SK-N-SH treated with all-trans-retinoic acid at 6 μM for 48 hours (cell line): ENCODE measurements around the gene C1orf115.
A peak's percentile ranks its signal among the peaks of the same experiment; 100 is the strongest.

Experiments used
- ATAC-seq: fragments of 200-7000 bp; cut with Tn5 transposase; 3 replicates; pipeline ENCODE4 v1.9.1; 2020; ENCODE audit warnings: mild to moderate bottlenecking, moderate library complexity
- ARNTL ChIP-seq: fragments of 450-650 bp; formaldehyde crosslinking; IDR thresholded peaks from 2 replicates; pipeline ENCODE4 v1.5.0; 2020; ENCODE audit warnings: low read depth, mild to moderate bottlenecking, moderate library complexity, borderline replicate concordance
- CSDC2 ChIP-seq: fragments of 250-450 bp; sonication (Bioruptor Pico); IDR thresholded peaks from 2 replicates; pipeline ENCODE4 v1.5.0; 2020; ENCODE audit warnings: mild to moderate bottlenecking, moderate library complexity
- CSRNP3 ChIP-seq: fragments of 250-450 bp; sonication (Bioruptor Pico); IDR thresholded peaks from 2 replicates; pipeline ENCODE4 v1.5.1; 2021; ENCODE audit warnings: mild to moderate bottlenecking, moderate library complexity
- OSR1 ChIP-seq: fragments of 250-450 bp; sonication (Bioruptor Pico); IDR thresholded peaks from 2 replicates; pipeline ENCODE4 v1.8.0; 2022; ENCODE audit warnings: moderate library complexity, mild to moderate bottlenecking, inconsistent platforms
- PPARA ChIP-seq: fragments of 250-450 bp; sonication (Bioruptor Pico); IDR thresholded peaks from 2 replicates; pipeline ENCODE4 v1.5.0; 2020; ENCODE audit warnings: mild to moderate bottlenecking, borderline replicate concordance
- RARB ChIP-seq: fragments of 250-450 bp; sonication (Bioruptor Pico); IDR thresholded peaks from 2 replicates; pipeline ENCODE4 v1.8.0; 2021; ENCODE audit warnings: mild to moderate bottlenecking, moderate library complexity
- SNAI2 ChIP-seq: fragments of 250-450 bp; sonication (Bioruptor Pico); IDR thresholded peaks from 2 replicates; pipeline ENCODE4 v1.5.0; 2020; ENCODE audit warnings: mild to moderate bottlenecking, moderate library complexity
- TOX ChIP-seq: fragments of 250-450 bp; sonication (Bioruptor Pico); IDR thresholded peaks from 2 replicates; pipeline ENCODE4 v1.8.0; 2021; ENCODE audit warnings: mild to moderate bottlenecking, moderate library complexity, borderline replicate concordance
- ZFP3 ChIP-seq: fragments of 250-450 bp; sonication (Bioruptor Pico); IDR thresholded peaks from 2 replicates; pipeline ENCODE4 v1.5.0; 2020; ENCODE audit warnings: mild to moderate bottlenecking, moderate library complexity
- ZFP30 ChIP-seq: fragments of 450-650 bp; formaldehyde crosslinking; IDR thresholded peaks from 2 replicates; pipeline ENCODE4 v1.5.0; 2022; ENCODE audit warnings: mild to moderate bottlenecking, moderate library complexity
- ZNF70 ChIP-seq: fragments of 450-650 bp; formaldehyde crosslinking; IDR thresholded peaks from 2 replicates; pipeline ENCODE4 v1.5.0; 2020; ENCODE audit warnings: mild to moderate bottlenecking, moderate library complexity
- ZNF8 ChIP-seq: fragments of 450-650 bp; formaldehyde crosslinking; IDR thresholded peaks from 2 replicates; pipeline ENCODE4 v1.5.0; 2020; ENCODE audit warnings: mild to moderate bottlenecking, moderate library complexity
- TF ChIP-seq, protein P1 (sequence below): fragments of 250-450 bp; sonication (Bioruptor Pico); IDR thresholded peaks from 2 replicates; pipeline ENCODE4 v1.8.0; 2021; ENCODE audit warnings: low read depth, mild to moderate bottlenecking, moderate library complexity, borderline replicate concordance
- TF ChIP-seq, protein P2 (sequence below): fragments of 250-450 bp; sonication (Bioruptor Pico); IDR thresholded peaks from 2 replicates; pipeline ENCODE4 v1.5.0; 2020; ENCODE audit warnings: mild to moderate bottlenecking, moderate library complexity
- TF ChIP-seq, protein P3 (sequence below): fragments of 250-450 bp; sonication (Bioruptor Pico); IDR thresholded peaks from 2 replicates; pipeline ENCODE4 v1.5.1; 2020; ENCODE audit warnings: low read depth, mild to moderate bottlenecking, moderate library complexity

Gene C1orf115

DNA sequence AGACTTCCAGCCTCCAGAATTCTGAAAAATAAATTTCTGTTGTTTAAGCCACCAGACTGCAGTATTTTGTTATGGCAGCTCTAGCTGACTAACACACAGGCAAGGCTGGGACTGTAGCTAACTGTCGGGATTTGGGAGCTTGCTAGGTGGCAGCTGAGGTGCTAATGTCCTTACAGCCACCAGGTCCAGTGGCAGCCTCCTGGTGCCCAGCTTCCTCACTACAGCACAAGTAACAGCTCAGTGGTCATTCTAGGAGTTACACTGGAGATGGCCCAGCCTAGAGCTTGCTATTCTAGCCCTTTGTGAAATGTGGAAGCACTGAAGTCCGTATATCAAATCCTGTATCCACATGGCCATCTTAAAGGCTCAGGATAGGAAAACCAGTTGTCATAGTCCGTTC, 4.3 kb upstream of the C1orf115 start:
- ATAC-seq, result peak; percentile 29; the same call in 2 of the 3 replicates

DNA sequence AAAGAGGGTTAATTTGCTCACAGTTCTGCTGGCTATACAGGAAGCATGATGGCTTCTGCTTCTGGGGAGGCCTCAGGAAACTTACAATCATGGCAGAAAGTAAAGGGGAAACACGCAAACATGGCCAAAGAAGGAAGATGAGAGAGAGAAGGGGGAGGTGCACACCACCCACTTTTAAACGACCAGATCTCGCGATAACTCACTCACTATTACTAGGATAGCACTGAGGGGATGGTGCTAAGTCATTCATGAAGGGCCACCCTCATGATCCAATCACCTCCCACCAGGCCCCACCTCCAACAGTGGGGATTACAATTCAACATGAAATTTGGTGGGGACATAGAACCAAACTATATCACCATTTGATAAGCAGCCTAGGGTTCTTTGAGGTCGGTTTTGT, 2.4 kb upstream of the C1orf115 start:
- TF ChIP-seq ZNF8 (CRISPR knock-in tag), result no peak
- no peak for TF ChIP-seq SNAI2 (CRISPR knock-in tag)
- TF ChIP-seq, protein P1, sequence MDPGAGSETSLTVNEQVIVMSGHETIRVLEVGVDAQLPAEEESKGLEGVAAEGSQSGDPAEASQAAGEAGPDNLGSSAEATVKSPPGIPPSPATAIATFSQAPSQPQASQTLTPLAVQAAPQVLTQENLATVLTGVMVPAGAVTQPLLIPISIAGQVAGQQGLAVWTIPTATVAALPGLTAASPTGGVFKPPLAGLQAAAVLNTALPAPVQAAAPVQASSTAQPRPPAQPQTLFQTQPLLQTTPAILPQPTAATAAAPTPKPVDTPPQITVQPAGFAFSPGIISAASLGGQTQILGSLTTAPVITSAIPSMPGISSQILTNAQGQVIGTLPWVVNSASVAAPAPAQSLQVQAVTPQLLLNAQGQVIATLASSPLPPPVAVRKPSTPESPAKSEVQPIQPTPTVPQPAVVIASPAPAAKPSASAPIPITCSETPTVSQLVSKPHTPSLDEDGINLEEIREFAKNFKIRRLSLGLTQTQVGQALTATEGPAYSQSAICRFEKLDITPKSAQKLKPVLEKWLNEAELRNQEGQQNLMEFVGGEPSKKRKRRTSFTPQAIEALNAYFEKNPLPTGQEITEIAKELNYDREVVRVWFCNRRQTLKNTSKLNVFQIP (CRISPR knock-in tag), result no peak
- no peak for TF ChIP-seq RARB (CRISPR knock-in tag)
- TF ChIP-seq CSRNP3 (CRISPR knock-in tag), result no peak
- no peak for ATAC-seq

More for the DNA sequence above, 4.3 kb upstream of the C1orf115 start:
- TF ChIP-seq SNAI2 (CRISPR knock-in tag) (no peak), ZNF8 (CRISPR knock-in tag) (no peak), CSRNP3 (CRISPR knock-in tag) (no peak), ZNF70 (no peak), OSR1 (CRISPR knock-in tag) (no peak), CSDC2 (CRISPR knock-in tag) (no peak)
- TF ChIP-seq, protein P2, sequence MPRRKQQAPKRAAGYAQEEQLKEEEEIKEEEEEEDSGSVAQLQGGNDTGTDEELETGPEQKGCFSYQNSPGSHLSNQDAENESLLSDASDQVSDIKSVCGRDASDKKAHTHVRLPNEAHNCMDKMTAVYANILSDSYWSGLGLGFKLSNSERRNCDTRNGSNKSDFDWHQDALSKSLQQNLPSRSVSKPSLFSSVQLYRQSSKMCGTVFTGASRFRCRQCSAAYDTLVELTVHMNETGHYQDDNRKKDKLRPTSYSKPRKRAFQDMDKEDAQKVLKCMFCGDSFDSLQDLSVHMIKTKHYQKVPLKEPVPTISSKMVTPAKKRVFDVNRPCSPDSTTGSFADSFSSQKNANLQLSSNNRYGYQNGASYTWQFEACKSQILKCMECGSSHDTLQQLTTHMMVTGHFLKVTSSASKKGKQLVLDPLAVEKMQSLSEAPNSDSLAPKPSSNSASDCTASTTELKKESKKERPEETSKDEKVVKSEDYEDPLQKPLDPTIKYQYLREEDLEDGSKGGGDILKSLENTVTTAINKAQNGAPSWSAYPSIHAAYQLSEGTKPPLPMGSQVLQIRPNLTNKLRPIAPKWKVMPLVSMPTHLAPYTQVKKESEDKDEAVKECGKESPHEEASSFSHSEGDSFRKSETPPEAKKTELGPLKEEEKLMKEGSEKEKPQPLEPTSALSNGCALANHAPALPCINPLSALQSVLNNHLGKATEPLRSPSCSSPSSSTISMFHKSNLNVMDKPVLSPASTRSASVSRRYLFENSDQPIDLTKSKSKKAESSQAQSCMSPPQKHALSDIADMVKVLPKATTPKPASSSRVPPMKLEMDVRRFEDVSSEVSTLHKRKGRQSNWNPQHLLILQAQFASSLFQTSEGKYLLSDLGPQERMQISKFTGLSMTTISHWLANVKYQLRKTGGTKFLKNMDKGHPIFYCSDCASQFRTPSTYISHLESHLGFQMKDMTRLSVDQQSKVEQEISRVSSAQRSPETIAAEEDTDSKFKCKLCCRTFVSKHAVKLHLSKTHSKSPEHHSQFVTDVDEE (CRISPR knock-in tag), result no peak

- no peak for ATAC-seq
- no peak for TF ChIP-seq RARB (CRISPR knock-in tag)
- TF ChIP-seq PPARA (CRISPR knock-in tag), result no peak
- TF ChIP-seq TOX, result no peak
- TF ChIP-seq, protein P3, sequence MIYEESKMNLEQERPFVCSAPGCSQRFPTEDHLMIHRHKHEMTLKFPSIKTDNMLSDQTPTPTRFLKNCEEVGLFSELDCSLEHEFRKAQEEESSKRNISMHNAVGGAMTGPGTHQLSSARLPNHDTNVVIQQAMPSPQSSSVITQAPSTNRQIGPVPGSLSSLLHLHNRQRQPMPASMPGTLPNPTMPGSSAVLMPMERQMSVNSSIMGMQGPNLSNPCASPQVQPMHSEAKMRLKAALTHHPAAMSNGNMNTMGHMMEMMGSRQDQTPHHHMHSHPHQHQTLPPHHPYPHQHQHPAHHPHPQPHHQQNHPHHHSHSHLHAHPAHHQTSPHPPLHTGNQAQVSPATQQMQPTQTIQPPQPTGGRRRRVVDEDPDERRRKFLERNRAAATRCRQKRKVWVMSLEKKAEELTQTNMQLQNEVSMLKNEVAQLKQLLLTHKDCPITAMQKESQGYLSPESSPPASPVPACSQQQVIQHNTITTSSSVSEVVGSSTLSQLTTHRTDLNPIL (CRISPR knock-in tag), result no peak
- no peak for TF ChIP-seq ZNF70
- TF ChIP-seq CSRNP3 (CRISPR knock-in tag), result no peak
- TF ChIP-seq SNAI2 (CRISPR knock-in tag), result no peak
- TF ChIP-seq ARNTL (CRISPR knock-in tag), result no peak
- TF ChIP-seq ZFP3 (CRISPR knock-in tag), result no peak
- TF ChIP-seq, protein P2 (CRISPR knock-in tag), result no peak
- no peak for TF ChIP-seq ZFP30 (CRISPR knock-in tag)
Observed at GRCh38 chr1:220689666-220690065, 497 bp upstream of the C1orf115 start.
